ENCODE data around the gene PXYLP1. TPM values are rescaled to one million over a fixed set of nuclear protein-coding genes. Genes with fewer than 3 reads are reported as not detected.

The PXYLP1 gene
- total and polyA plus RNA-seq, 10 of the 15 experiments (the other 5 are each of a cell fraction or from before 2014, with no cell fraction given), result 0.06 to 1.7 (median 0.35) TPM

DNA sequence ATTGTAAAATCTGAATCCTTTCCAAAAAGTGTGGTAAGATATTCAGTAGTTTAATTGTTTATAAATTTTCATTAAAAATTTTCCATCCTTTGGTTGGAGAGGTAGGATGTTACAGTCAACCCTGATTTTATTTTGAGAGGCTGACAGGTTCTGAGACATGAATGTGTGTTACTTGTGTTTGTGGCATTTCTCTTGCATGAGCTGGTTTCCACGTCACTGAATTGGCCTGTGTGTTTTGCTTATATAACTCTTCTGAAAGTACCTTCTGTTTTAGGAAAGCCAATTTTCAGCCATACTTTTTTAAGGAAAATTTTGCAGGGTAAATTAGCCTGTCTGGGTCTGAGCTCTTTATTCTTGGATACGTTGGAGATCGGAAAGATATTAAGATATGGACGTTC lies 30.7 kb downstream of the PXYLP1 start (continued):
- TF ChIP-seq, protein P1, sequence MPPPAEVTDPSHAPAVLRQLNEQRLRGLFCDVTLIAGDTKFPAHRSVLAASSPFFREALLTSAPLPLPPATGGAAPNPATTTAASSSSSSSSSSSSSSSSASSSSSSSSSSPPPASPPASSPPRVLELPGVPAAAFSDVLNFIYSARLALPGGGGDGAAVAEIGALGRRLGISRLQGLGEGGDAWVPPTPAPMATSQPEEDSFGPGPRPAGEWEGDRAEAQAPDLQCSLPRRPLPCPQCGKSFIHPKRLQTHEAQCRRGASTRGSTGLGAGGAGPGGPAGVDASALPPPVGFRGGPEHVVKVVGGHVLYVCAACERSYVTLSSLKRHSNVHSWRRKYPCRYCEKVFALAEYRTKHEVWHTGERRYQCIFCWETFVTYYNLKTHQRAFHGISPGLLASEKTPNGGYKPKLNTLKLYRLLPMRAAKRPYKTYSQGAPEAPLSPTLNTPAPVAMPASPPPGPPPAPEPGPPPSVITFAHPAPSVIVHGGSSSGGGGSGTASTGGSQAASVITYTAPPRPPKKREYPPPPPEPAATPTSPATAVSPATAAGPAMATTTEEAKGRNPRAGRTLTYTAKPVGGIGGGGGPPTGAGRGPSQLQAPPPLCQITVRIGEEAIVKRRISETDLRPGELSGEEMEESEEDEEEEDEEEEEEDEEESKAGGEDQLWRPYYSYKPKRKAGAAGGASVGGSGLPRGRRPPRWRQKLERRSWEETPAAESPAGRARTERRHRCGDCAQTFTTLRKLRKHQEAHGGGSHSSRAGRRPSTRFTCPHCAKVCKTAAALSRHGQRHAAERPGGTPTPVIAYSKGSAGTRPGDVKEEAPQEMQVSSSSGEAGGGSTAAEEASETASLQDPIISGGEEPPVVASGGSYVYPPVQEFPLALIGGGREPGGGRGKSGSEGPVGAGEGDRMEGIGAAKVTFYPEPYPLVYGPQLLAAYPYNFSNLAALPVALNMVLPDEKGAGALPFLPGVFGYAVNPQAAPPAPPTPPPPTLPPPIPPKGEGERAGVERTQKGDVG (CRISPR knock-in tag; IDR thresholded peaks at IDR 0.05), result no peak
- TF ChIP-seq HDGF (IDR thresholded peaks at IDR 0.05), result no peak
- TF ChIP-seq SREBF1 (IDR thresholded peaks at IDR 0.05; ENCODE audit: low read length), result no peak

DNA sequence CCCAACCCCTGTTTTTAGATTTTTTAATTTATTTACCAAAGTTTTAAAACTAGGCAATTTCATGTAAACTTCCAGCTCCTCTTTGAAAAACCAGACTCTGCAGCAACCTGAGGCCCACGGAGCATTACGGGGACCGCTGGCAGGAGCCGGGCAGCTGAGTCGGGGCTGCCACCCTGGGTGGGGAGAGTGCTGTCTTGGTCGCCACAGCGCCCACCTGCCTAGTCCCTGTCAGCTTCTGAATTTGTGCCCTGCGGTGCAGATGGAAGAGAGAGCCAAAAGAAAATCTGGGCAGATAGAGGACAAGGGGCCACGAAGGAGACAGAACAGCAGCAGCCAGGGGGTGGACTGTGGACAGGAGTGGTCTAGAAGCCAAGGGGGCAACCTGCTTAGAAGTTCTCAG lies 34.6 kb downstream of the PXYLP1 start:
- no peaks in the 10 kb centered on the region for H3K9me3 ChIP-seq (replicated peaks; ENCODE audit: control insufficient read depth, insufficient read depth, low read length)
- 61% methylated on average over 9 of the region's 9 CpGs for WGBS (ENCODE audit: insufficient coverage, insufficient replicate concordance, low lambda C conversion rate, missing lambda C conversion rate)
- DNase-seq (ENCODE audit: low read depth, low spot score) (no peak), ATAC-seq (no peak), FAIRE-seq (no peak)
- BruUV-seq (replicated peaks), result no TSS peak
- H3K27ac ChIP-seq (ENCODE audit: control insufficient read depth, insufficient read depth), result no peak overlapping the region
- H3K4me1 ChIP-seq (ENCODE audit: control insufficient read depth, insufficient read depth, low read length), result peaks cover 2% of the 10 kb centered on the region; the same call in 1 of the 2 replicates
- intact Hi-C loops (cut with micrococcal nuclease; ENCODE audit: unreplicated experiment) (no loop called here), in situ Hi-C loops (cut with MboI) (no loop called here)
- ChIA-PET SMC1A (ENCODE audit: uncharacterized antibody, unreplicated experiment) (no interaction called here), RAD21 (ENCODE audit: unreplicated experiment) (no interaction called here), CTCF (no interaction called here), POLR2A (no interaction called here)
- H3K4me2 ChIP-seq (ENCODE audit: control insufficient read depth, insufficient read depth), result no peak overlapping the region
- no peak overlapping the region for H3K4me3 ChIP-seq
- no peaks in the 10 kb centered on the region for H3K27me3 ChIP-seq (replicated peaks in 1 of 2; ENCODE audit: control insufficient read depth in 2 of 2, insufficient read depth in 2 of 2, low read length in 1 of 2)
- H4K20me1 ChIP-seq (ENCODE audit: control insufficient read depth, insufficient read depth), result no peaks in the 10 kb centered on the region
- H2AFZ ChIP-seq (ENCODE audit: control insufficient read depth, low read depth, low read length), result no peak overlapping the region
- TF ChIP-seq ZBED1 (IDR thresholded peaks at IDR 0.05; ENCODE audit: borderline replicate concordance) (no peak), CBX5 (IDR thresholded peaks at IDR 0.05; ENCODE audit: low read depth) (no peak), RB1 (IDR thresholded peaks at IDR 0.05; ENCODE audit: borderline replicate concordance) (no peak), SPI1 (IDR thresholded peaks at IDR 0.05; ENCODE audit: borderline replicate concordance, insufficient read depth, low read depth, low read length) (no peak), IKZF2 (IDR thresholded peaks at IDR 0.05) (no peak), HDAC2 (IDR thresholded peaks at IDR 0.05) (no peak)
- TF ChIP-seq, protein P2, sequence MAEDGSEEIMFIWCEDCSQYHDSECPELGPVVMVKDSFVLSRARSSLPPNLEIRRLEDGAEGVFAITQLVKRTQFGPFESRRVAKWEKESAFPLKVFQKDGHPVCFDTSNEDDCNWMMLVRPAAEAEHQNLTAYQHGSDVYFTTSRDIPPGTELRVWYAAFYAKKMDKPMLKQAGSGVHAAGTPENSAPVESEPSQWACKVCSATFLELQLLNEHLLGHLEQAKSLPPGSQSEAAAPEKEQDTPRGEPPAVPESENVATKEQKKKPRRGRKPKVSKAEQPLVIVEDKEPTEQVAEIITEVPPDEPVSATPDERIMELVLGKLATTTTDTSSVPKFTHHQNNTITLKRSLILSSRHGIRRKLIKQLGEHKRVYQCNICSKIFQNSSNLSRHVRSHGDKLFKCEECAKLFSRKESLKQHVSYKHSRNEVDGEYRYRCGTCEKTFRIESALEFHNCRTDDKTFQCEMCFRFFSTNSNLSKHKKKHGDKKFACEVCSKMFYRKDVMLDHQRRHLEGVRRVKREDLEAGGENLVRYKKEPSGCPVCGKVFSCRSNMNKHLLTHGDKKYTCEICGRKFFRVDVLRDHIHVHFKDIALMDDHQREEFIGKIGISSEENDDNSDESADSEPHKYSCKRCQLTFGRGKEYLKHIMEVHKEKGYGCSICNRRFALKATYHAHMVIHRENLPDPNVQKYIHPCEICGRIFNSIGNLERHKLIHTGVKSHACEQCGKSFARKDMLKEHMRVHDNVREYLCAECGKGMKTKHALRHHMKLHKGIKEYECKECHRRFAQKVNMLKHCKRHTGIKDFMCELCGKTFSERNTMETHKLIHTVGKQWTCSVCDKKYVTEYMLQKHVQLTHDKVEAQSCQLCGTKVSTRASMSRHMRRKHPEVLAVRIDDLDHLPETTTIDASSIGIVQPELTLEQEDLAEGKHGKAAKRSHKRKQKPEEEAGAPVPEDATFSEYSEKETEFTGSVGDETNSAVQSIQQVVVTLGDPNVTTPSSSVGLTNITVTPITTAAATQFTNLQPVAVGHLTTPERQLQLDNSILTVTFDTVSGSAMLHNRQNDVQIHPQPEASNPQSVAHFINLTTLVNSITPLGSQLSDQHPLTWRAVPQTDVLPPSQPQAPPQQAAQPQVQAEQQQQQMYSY (CRISPR knock-in tag; IDR thresholded peaks at IDR 0.05), result no peak
- TF ChIP-seq, protein P3, sequence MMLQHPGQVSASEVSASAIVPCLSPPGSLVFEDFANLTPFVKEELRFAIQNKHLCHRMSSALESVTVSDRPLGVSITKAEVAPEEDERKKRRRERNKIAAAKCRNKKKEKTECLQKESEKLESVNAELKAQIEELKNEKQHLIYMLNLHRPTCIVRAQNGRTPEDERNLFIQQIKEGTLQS (IDR thresholded peaks at IDR 0.05; ENCODE audit: borderline replicate concordance, extremely low read depth, low read depth, low read length), result no peak
- no peaks in the 10 kb centered on the region for H3K79me2 ChIP-seq (ENCODE audit: control insufficient read depth, insufficient read depth, low read length)
- H3K9ac ChIP-seq (ENCODE audit: control insufficient read depth, insufficient read depth, low read length), result no peak overlapping the region
- H3K36me3 ChIP-seq (ENCODE audit: control insufficient read depth in 2 of 2, insufficient read depth in 2 of 2, low read length in 1 of 2), result no peaks in the 10 kb centered on the region

Measured in GM12878 (cell line).